Measurements from ENCODE around the gene PRR9. TPM values are rescaled to one million over a fixed set of nuclear protein-coding genes. Genes with fewer than 3 reads are reported as not detected.
"Not testable (repeated sequence)": the region's sequence is repeated elsewhere in the genome, so short reads cannot be mapped to it uniquely, and the experiment has no call there.

Gene PRR9, protein sequence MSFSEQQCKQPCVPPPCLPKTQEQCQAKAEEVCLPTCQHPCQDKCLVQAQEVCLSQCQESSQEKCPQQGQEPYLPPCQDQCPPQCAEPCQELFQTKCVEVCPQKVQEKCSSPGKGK
- not detected for total RNA-seq

GRCh38 chr1:153217212-153217611 is at the start of gene PRR9:
Gene PRR9 (plus strand): TSS chr1:153217584. CDS start chr1:153218145, 561 bp downstream.
- no peaks in the 10 kb centered on the region for H3K36me3 Mint-ChIP-seq (ENCODE audit: low read depth)
- H3K27me3 Mint-ChIP-seq (ENCODE audit: low read depth) = peaks cover 3% of the 10 kb centered on the region
- no peak within 1 kb of the TSS for H3K4me3 Mint-ChIP-seq
- DNase-seq = no peak
- no peaks in the 10 kb centered on the region for H3K4me1 Mint-ChIP-seq (ENCODE audit: low read depth)
- CTCF ChIA-PET = no interaction called here
- no peak within 1 kb of the TSS for H3K27ac Mint-ChIP-seq
- H3K9me3 Mint-ChIP-seq = no peaks in the 10 kb centered on the region
- intact Hi-C loops (cut with micrococcal nuclease) = no loop called here

DNA sequence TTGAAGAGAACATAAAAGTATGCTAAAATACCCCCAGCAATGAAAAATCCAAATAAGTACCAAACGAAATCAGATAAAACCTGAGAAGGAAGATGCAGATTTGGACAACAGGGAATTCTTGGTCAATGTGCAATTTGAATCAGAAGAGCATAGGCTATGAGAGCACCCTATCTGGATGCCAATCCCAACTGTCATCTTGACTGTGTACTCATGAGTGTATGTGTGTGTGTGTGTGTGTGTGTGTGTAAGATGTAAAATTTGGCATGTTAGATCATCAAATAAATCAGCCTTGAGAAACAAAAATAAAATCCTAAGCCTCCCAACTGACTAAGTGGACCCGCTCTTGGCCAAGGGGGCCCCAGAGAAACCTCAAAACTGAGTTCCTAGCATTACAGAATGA is 48.7 kb upstream of the PRR9 start:
- Mint-ChIP-seq H3K4me1 (ENCODE audit: low read depth) (no peaks in the 10 kb centered on the region), H3K4me3 (no peak overlapping the region), H3K9me3 (no peaks in the 10 kb centered on the region), H3K36me3 (ENCODE audit: low read depth) (no peaks in the 10 kb centered on the region), H3K27me3 (ENCODE audit: low read depth) (peaks cover 23% of the 10 kb centered on the region), H3K27ac (no peak overlapping the region)
- intact Hi-C loops (cut with micrococcal nuclease) = no loop called here
- DNase-seq = no peak
- CTCF ChIA-PET = no interaction called here

- Mint-ChIP-seq H3K4me3 (no peak overlapping the region), H3K4me1 (ENCODE audit: low read depth) (no peaks in the 10 kb centered on the region), H3K27me3 (ENCODE audit: low read depth) (peaks cover 7% of the 10 kb centered on the region), H3K9me3 (no peaks in the 10 kb centered on the region), H3K27ac (no peak overlapping the region), H3K36me3 (ENCODE audit: low read depth) (no peaks in the 10 kb centered on the region)
- intact Hi-C loops (cut with micrococcal nuclease) = no loop called here
- CTCF ChIA-PET = no interaction called here
- no peak for DNase-seq
These were observed 42.8 kb upstream of the PRR9 start for GRCh38 chr1:153174624-153175023.

GRCh38 chr1:153178922-153179321 is 38.5 kb upstream of the PRR9 start:
- Mint-ChIP-seq H3K9me3 (no peaks in the 10 kb centered on the region), H3K27ac (no peak overlapping the region), H3K4me1 (ENCODE audit: low read depth) (no peaks in the 10 kb centered on the region), H3K27me3 (ENCODE audit: low read depth) (peaks cover 17% of the 10 kb centered on the region), H3K4me3 (no peak overlapping the region), H3K36me3 (ENCODE audit: low read depth) (no peaks in the 10 kb centered on the region)
- no peak for DNase-seq
- CTCF ChIA-PET = no interaction called here
- intact Hi-C loops (cut with micrococcal nuclease) = no loop called here

DNA sequence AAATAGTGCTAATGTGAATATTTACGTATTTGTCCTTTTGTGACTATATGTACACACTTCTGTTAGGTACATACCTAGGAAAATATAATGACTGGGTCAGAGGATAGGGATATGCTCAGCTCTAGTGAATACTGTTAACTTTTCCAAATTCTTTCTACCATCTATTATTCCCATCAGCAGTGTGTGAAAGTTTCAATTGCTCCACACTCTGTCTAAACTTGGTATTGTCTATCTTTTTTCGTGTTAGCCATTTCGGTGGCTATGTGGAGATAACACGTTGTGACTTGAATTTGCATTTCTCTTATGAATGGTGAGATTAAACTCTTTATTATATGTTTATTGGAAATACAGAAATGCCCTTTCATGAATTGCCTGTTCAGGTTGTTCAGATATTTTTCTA is 36.8 kb upstream of the PRR9 start:
- no peaks in the 10 kb centered on the region for H3K4me1 Mint-ChIP-seq (ENCODE audit: low read depth)
- no peak overlapping the region for H3K4me3 Mint-ChIP-seq
- no peak overlapping the region for H3K27ac Mint-ChIP-seq
- CTCF ChIA-PET = no interaction called here
- peaks cover 22% of the 10 kb centered on the region for H3K27me3 Mint-ChIP-seq (ENCODE audit: low read depth)
- intact Hi-C loops (cut with micrococcal nuclease) = no loop called here
- H3K9me3 Mint-ChIP-seq = peaks cover 2% of the 10 kb centered on the region
- H3K36me3 Mint-ChIP-seq (ENCODE audit: low read depth) = no peaks in the 10 kb centered on the region
- DNase-seq = no peak

DNA sequence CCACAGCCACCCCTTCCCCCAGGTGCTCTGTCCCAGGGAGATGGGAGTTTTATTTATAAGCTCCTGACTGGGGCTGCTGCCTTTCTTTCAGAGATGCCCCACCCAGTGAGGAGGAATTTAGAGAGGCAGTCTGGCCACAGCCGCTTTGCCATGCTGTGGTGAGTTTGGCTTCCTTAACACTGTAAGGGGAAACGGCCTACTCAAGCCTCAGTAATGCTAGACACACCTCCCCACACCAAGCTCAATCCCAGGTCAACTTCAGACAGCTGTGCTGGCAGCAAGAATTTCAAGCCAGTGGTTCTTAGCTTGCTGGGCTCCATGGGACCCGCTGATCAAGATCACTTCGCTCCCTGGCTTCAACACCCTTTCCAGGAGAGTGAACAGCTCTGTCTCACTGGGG is 29.1 kb upstream of the PRR9 start:
- H3K4me3 Mint-ChIP-seq; intact Hi-C loops (cut with micrococcal nuclease): not testable (repeated sequence)

GRCh38 chr1:153190373-153190772 is 27.0 kb upstream of the PRR9 start:
- Mint-ChIP-seq H3K9me3 (peaks cover 9% of the 10 kb centered on the region), H3K27ac (no peak overlapping the region), H3K27me3 (ENCODE audit: low read depth) (peaks cover 37% of the 10 kb centered on the region), H3K4me1 (ENCODE audit: low read depth) (no peaks in the 10 kb centered on the region), H3K4me3 (no peak overlapping the region), H3K36me3 (ENCODE audit: low read depth) (no peaks in the 10 kb centered on the region)
- no peak for DNase-seq
- intact Hi-C loops (cut with micrococcal nuclease) = loop anchor here (10.0 kb wide), 2 partner anchors 326 to 536 kb away; no protein-coding TSS in a partner anchor
- CTCF ChIA-PET = no interaction called here

More for the DNA sequence above, 29.1 kb upstream of the PRR9 start:
- CTCF ChIA-PET; H3K36me3 Mint-ChIP-seq (ENCODE audit: low read depth); DNase-seq; H3K9me3 Mint-ChIP-seq; H3K27ac Mint-ChIP-seq; H3K4me1 Mint-ChIP-seq (ENCODE audit: low read depth): not testable (repeated sequence)
- peaks cover 40% of the 10 kb centered on the region for H3K27me3 Mint-ChIP-seq (ENCODE audit: low read depth)

- Mint-ChIP-seq H3K36me3 (ENCODE audit: low read depth) (no peaks in the 10 kb centered on the region), H3K4me3 (no peak overlapping the region), H3K27me3 (ENCODE audit: low read depth) (peaks cover 28% of the 10 kb centered on the region), H3K4me1 (ENCODE audit: low read depth) (no peaks in the 10 kb centered on the region), H3K9me3 (no peaks in the 10 kb centered on the region), H3K27ac (no peak overlapping the region)
- intact Hi-C loops (cut with micrococcal nuclease) = loop anchor here (10.0 kb wide), 2 partner anchors 328 to 538 kb away; no protein-coding TSS in a partner anchor
- DNase-seq = peak; percentile 17
- CTCF ChIA-PET = interaction anchor here (0.6 to 1.6 kb wide), 6 partner anchors 29 to 540 kb away, joined by 3 to 7 read pairs (median 4); no protein-coding TSS in a partner anchor
These were observed 24.7 kb upstream of the PRR9 start for GRCh38 chr1:153192697-153193096.

GRCh38 chr1:153194331-153195050 is 22.9 kb upstream of the PRR9 start:
- H3K27me3 Mint-ChIP-seq (ENCODE audit: low read depth) = peaks cover 35% of the 10 kb centered on the region
- no peak overlapping the region for H3K27ac Mint-ChIP-seq
- CTCF ChIA-PET = no interaction called here

GRCh38 chr1:153195216-153195615 is 22.2 kb upstream of the PRR9 start:
- intact Hi-C loops (cut with micrococcal nuclease) = loop anchor here (10.0 kb wide), 2 partner anchors 330 to 540 kb away; no protein-coding TSS in a partner anchor
- Mint-ChIP-seq H3K27ac (no peak overlapping the region), H3K4me3 (no peak overlapping the region), H3K27me3 (ENCODE audit: low read depth) (peaks cover 27% of the 10 kb centered on the region), H3K9me3 (no peaks in the 10 kb centered on the region), H3K4me1 (ENCODE audit: low read depth) (no peaks in the 10 kb centered on the region), H3K36me3 (ENCODE audit: low read depth) (no peaks in the 10 kb centered on the region)
- CTCF ChIA-PET = no interaction called here
- no peak for DNase-seq

More at GRCh38 chr1:153194331-153195050, 22.9 kb upstream of the PRR9 start:
- Mint-ChIP-seq H3K4me3 (no peak overlapping the region), H3K9me3 (no peaks in the 10 kb centered on the region), H3K36me3 (ENCODE audit: low read depth) (no peaks in the 10 kb centered on the region), H3K4me1 (ENCODE audit: low read depth) (no peaks in the 10 kb centered on the region)
- intact Hi-C loops (cut with micrococcal nuclease) = loop anchor here (10.0 kb wide), 2 partner anchors 330 to 540 kb away; no protein-coding TSS in a partner anchor
- DNase-seq = no peak

GRCh38 chr1:153202006-153202405 is 15.4 kb upstream of the PRR9 start:
- Mint-ChIP-seq H3K27me3 (ENCODE audit: low read depth) (peaks cover 21% of the 10 kb centered on the region), H3K27ac (no peak overlapping the region), H3K9me3 (no peaks in the 10 kb centered on the region), H3K4me1 (ENCODE audit: low read depth) (no peaks in the 10 kb centered on the region), H3K4me3 (no peak overlapping the region), H3K36me3 (ENCODE audit: low read depth) (no peaks in the 10 kb centered on the region)
- CTCF ChIA-PET = no interaction called here
- DNase-seq = no peak
- intact Hi-C loops (cut with micrococcal nuclease) = no loop called here

DNA sequence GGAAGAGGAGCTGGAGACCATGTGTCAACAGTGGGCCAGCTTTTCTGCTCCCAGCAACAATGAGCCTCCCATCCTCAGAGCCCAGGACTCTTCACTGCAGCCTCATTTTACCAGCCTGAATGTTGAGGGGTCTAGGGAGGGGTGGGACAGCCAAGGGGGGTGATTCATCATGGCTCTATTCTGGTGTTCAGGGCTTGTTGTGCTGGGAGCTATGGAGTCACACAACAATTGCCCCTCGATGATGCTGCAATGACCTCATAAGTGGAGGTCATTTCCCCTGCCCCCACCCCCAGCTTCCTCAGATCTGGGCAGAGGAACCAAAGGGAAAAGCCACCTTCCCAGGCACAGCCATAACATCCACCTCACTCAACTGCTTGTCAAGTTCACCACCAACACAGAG is 14.3 kb upstream of the PRR9 start, which contains the start of gene LELP1:
TSS of gene LELP1 (plus strand) at position 301 of the 400 bp plus-strand sequence. CDS start 1,278 bp downstream, outside the sequence.
- CTCF ChIA-PET = no interaction called here
- no peaks in the 10 kb centered on the region for H3K9me3 Mint-ChIP-seq
- intact Hi-C loops (cut with micrococcal nuclease) = no loop called here
- no peaks in the 10 kb centered on the region for H3K4me1 Mint-ChIP-seq (ENCODE audit: low read depth)
- H3K4me3 Mint-ChIP-seq = no peak within 1 kb of the TSS
- peaks cover 20% of the 10 kb centered on the region for H3K27me3 Mint-ChIP-seq (ENCODE audit: low read depth)
- no peaks in the 10 kb centered on the region for H3K36me3 Mint-ChIP-seq (ENCODE audit: low read depth)
- H3K27ac Mint-ChIP-seq = no peak within 1 kb of the TSS
- no peak for DNase-seq

DNA sequence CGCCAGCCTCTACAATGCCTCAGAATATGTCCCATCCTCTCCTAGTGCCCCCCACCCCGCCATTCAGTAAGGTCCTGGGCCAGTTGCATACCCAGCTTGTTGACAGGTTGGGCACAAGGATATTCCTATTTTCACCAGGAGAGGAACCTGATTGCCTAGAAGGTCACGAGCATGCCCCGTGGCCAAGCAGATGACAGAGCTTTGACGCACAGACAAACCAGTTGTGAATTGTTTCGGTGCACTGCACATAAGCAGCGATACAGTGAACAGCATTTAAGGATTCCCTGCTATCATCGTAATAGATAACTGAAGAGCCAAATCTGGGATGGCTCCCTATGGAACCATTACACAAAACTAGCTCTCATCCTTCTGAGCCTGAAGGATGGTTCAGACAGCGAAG is 10.8 kb upstream of the PRR9 start:
- CTCF ChIA-PET = no interaction called here
- Mint-ChIP-seq H3K27me3 (ENCODE audit: low read depth) (peaks cover 12% of the 10 kb centered on the region), H3K27ac (no peak overlapping the region), H3K4me1 (ENCODE audit: low read depth) (no peaks in the 10 kb centered on the region), H3K9me3 (no peaks in the 10 kb centered on the region), H3K36me3 (ENCODE audit: low read depth) (no peaks in the 10 kb centered on the region), H3K4me3 (no peak overlapping the region)
- no peak for DNase-seq
- intact Hi-C loops (cut with micrococcal nuclease) = no loop called here
